HG02759 (cell line): ENCODE results near the gene DIP2A.

Experiments
- ATAC-seq: cut with Tn5 transposase; IDR thresholded peaks from one replicate; pipeline ENCODE4 v1.9.1; 2021; ENCODE audit warnings: mild to moderate bottlenecking, moderate library complexity; ENCODE audit not compliant: unreplicated experiment

Gene DIP2A

DNA sequence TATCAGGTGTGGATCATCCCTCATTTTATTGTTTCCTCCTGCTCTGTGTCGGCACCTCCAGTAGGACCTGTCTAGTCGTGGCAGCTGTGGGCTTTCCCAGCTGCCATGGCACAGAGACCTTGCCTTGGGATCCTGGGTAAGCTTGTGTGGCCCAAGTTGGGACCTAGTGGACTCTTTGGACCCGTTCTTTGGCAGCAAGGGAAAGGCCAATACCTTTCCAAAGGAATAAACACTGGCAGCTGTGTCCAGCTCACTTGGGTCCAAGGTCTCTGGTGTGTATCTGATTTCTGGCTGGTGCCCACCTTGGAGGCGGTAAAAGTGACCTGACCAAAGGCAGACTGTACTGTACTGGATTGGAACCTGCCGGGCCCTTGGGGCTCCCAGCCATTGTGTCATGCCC, 21.8 kb downstream of the DIP2A start:
- no peak for ATAC-seq

DNA sequence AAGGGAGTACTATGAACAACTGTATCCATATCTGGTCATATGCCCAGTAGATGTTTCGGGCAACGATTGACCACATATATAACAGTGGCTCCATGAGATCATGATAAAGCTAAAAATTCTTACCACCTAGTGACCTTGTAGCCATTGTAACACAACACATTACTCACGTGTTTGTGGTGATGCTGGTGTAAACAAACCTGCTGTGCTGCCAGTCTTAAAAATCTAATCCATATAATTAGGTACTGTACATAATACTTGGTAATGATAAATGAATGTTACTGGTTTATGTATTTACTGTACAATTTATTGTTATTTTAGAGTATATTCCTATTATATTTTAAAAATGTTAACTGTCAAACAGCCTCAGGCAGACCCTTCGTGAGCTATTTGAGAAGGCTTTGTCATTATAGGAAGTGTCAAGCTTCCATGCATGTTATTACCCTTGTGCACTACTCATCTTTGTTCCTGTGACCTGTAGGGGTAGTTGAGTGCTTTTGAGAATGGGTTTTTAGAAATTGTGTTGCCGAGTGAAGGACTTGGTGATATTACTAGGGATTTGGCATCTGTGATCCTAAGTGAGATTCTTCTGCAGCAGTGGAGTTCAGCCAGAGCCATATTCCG, 23.6 kb downstream of the DIP2A start:
- no peak for ATAC-seq

DNA sequence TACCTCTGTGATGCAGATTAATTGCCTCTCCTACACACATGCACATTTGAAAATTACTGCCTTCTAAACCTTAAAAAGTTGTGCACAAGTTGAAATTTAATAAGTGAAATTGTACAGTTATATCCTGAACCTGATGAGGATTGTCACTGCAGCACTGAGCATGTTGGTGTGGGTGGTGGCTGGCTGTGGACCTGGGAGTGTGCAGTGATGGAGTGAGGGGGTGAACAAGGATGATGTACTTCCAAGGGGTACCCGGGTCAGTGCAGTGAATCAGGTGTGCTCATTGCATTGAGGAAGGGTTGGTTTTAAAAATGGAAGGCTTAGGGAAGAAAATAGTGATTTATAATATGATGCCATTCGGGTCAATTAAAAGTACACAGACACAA, 24.1 kb downstream of the DIP2A start:
- ATAC-seq: no peak

DNA sequence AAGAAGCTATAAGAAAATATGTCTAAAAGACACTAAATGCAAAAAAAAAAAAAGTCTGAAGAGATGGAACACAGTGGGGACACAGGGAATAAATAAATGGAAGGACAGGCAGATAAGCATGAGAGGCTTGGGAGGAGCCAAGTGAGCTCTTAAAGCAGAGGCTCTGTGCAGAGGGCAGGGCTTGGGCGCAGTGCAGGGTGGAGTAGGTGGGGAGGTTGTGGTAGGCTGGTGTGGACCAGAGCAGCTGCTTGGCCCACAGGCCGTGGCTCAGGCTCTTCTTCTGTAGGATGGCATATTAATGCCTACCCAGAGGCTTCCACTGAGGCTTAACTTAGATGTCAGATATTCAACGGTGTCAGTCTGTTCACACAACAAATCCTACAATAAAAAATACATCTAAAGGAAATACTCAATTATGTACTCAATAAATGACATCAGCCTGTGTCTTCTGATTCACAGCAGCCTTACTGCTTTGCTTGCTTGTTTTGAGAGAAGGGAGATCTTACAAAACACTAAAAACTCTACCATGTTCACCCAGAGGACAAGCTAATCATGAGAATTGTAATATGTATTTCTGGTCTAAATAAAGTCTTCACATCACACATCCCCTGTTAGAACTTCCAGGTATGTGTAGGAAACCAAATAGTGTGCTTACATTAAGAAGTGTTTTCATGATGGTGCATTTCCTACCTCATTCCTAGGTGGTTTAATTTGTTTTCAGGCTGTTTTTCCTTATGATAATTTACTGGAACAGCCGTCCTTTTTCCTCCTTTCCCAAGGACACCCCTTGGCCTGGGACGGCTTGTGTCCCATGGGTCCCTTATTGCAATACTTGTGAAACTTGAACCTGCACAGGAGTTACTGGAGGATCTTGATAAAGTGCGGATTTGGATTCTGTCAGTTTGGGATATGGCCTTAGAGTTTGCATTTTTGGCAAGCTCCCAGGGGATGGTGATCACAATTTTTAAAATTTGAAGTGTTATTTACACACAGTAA, 24.9 kb downstream of the DIP2A start:
- ATAC-seq: no peak

DNA sequence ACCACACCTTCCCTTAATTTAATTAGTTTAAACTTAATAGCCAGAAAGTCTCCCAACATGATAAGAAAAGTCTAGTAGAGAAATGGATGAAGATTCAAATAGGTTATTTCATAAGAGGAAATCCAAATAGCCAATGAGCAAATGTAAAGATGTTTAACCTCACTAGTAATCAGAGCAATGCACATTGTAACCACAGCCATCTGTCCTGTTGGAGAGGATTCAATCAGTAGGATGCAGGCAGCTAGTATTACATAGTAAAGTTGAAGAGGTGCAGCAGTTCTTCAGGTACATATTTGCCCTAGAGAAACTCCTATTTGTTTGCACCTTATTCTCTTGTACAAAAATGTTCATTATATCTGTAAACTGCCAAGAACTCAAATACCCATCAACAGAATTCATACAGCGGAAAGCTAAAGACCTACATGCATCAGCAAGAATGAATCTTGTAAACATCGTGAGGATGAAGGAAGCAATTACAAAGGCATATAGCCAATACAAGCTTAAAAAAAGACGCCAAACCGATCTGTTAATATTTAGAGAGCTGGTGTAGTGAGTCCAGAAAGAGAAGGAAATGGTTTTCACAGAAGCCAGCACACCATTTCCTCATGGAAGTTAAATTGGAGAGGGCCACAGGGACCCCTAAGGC, 27.9 kb downstream of the DIP2A start:
- no peak for ATAC-seq

DNA sequence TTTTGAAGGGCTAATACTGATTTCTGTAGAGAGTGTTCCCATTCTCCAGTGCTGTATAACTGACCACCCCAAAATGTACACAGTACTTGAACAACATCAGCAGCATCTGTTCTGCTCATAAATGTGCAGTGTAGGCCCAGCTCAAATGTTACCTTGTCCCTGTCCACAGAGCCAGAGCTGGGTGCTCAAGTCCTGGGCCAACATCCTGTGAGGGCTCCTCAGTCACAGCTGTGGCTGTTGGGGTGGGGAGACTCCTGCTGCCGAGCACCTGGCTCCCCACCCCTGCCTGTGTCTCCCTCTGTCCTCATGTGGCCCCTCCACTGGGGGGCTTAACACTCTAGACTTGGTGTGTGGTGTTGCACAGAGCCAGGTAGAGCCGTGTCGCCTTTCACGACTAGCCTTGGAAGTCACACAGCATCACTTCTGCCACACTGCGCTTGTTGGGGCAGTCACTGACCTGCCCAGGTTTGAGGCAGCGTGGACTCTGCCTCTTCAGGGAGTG, 30.5 kb downstream of the DIP2A start:
- no peak for ATAC-seq

DNA sequence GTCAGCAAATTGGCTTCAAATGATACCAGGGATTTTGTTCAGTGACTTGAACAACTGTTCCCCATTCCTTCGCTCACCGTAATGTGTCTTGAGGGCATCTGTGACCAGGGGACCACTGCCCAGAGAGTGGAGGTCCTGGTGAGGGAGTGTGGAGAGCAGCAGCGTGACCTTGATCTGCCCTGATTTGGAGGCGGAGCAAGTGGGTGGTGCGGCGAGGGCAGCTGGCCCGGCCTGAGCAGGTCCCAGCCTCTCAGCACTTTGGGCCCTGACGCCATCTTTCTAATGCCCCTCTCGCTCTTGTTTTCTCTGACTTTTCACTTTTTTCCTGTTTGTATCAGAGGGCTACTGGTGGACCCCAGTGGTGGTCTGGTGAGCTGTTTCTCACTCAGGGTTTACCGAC, 31.1 kb downstream of the DIP2A start:
- no peak for ATAC-seq

DNA sequence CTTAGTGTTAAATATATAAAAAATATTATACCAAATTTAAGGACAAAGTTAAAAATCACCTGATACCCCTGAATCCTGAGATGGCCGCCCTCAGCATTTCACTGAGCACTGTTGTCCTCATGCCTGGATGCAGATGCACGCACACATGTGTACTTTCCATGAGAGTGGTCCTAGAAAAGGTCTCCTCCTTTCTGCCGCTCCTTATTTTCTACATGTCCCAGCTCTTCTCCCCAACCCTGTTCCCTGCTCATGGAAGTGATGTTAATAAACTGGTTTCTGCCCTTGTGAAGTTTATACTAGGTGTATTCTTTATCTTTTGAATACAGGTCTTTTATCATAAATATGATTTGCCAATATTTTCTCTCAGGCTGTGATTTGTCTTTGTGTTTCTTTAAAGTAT, 32.9 kb downstream of the DIP2A start:
- no peak for ATAC-seq

DNA sequence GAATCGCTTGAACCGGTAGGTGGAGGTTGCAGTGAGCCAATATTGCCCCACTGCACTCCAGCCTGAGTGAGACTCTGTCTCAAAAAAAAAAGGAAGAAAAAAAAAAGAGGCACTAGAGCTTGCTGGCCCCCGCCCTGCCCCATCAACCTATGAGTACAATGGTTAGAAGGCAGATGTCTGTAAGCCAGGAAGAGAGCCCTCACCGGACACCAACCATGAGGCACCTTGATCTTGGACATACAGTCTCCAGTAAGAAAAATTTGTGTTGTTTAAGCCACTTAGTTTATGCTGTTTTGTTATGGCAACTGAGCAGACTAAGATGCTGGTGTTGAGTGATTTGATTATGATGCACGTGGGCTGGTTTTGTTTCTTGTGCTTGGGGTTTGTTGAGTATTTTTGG, 34.2 kb downstream of the DIP2A start:
- no peak for ATAC-seq

DNA sequence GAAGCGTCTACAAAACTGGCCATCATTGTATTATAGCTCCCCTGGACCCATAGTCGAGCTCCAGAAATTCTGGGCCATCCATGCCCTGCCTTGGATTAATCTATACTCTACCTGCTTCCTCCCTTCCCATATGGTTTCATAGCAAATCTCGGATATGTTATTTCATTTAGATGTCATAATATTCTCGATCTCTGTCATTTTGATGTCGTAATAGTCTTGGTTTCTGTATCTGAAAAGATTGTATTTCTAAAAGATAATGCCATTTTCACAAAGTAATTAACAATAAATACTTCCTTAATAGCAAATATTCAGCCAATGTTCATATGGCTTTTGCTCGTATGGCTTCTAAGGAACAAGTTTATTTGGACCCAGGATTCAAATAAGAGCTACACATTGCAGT, 35.1 kb downstream of the DIP2A start:
- ATAC-seq: no peak

DNA sequence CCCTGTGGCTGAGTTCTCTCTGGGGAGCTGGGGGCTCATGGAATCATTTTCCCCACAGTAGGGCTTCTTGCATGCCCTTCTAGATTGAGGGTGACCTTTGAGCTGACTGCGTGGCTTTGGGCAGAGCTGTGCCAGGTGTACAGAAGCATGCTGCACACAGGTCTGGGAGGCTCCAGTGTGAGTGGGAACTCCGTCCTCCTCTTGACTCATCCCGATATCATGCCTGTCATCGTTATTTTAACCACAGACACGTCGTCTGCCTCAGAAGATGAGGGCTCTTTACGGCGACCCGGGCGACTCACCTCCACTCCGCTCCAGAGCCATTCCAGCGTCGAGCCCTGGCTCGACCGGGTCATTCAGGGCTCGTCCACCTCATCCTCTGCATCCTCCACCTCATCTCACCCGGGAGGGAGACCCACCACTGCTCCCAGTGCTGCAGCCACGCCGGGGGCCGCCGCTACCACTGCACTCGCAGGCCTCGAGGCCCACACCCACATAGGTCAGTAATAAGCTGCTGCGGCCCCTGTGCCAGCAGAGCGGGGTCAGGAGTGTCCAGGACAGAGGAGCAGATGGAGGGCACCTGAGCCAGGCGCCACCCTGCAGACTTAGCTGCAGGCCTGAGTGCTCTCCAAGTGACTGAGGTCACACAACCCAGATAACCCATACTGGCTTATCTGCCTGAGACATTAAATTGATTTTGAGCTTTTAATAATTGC, 39.8 kb downstream of the DIP2A start:
- no peak for ATAC-seq

DNA sequence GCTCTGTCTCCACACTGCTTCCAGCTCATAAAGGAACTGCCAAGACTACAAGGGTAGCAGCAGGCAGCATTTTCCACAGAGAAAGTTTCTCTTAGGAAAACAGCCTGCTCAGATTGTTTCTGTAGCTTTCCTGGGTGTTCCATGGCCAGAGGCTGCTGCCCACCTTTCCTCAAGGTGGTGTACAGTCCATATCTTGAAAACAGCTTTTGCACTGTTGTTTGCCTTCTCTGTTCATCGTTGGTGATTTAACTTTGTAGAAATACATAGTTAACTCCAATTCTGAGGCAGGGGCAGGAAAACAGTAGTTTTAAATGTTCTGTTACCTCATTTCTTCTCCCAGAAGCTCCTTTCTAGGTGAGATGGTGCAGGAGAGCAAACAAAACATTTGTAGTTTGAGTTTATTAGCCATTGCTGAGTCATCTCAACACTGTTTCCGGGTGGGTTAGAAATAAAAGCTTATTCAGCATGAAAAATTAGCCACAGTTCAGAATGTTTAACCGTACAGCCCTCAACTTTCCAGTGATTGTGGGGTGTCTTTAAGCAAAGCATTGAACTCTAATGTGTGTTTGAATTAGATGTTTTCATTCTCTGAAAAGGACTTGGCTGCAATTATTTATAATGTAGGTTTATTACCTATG, 41.7 kb downstream of the DIP2A start:
- ATAC-seq: no peak

DNA sequence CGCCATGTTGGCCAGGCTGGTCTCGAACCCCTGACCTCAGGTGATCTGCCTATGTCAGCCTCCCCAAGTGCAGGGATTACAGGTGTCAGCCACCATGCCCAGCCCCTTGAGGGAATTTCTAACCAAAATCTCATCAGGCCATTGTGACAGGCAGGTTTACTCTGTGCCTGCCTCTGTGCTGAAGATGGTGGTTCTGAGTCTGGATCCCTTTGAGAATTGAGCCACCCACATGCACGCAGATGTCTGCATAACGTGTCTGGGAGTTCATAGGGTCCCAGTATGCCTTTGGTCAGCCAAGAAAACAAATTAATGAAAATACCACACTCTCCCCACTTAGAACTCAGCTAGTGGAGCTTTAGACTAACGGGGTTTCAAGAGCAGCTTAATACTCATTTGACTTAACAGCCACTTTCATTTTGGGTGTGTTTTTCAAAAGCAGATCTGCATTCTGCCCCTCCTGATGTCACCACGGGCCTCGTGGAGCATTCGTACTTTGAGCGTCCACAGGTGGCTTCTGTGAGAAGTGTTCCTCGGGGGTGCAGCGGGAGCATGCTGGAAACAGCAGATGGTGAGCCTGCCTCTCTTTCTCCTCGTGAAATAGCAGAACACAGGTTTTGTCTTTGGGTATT, 45.3 kb downstream of the DIP2A start:
- ATAC-seq: peak; percentile 52

DNA sequence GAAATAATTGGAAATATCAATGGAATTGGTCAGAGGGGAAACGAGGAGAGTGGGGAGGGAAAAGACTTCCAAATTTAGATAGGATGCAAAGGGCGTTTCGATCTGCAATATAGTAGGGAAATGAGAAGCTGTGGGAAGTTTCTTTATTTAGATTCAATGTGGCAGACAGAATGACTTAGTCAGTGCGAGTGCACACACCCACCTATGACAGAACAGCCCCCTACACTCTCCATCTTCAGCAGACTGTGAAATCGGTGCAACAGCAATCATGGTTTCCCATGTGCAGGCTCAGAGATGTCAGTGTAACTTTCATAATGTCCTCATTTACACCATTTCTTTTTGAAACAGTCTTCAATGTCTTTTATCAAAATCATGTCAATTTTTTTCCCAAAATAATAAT, 46.0 kb downstream of the DIP2A start:
- ATAC-seq: peak; percentile 17

DNA sequence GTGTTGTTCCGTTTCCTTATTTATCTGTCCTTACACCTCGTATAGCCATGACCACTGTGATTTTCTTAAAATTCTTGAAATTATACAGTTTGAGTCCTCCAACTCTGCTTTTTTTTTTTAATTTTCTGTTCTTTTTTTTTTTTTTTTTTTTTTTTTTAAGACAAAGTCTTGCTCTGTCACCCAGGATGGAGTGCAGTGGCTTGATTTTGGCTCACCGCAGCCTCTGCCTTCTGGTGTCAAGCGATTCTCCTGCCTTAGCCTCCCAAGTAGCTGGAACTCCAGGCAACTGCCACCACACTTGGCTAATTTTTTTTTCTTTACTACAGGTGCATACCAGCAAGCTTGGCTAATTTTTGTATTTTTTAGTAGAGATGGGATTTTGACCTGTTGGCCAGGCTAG, 48.9 kb downstream of the DIP2A start:
- ATAC-seq: no peak

DNA sequence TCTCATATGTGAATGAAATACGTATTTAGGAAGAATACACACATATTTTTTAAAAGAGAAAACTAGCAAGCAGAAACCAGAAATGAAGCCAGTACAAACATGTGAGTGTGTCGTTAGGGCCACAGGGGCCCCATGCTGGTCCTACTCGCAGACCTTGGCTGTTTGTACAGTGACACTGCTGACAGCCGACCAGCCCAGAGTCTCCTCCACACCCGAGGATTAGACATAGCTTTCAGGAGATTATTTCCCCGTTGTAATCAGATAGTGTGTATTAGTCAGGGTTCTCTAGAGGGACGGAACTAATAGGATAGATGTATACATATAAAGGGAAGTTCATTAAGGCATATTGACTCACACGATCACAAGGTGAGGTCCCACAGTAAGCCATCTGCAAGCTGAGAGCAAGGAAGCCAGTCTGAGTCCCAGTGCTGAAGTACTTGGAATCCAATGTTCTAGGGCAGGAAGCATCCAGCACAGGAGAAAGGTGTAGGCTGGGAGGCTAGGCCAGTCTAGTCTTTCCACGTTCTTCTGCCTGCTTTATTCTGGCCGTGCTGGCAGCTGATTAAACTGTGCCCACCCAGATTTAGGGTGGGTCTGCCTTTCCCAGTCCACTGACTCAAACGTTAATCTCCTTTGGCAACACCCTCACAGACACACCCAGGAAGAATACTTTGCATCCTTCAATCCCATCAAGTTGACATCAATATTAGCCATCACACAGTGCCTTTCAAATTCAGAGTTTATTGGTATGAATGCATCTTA, 51.2 kb downstream of the DIP2A start:
- ATAC-seq: no peak

DNA sequence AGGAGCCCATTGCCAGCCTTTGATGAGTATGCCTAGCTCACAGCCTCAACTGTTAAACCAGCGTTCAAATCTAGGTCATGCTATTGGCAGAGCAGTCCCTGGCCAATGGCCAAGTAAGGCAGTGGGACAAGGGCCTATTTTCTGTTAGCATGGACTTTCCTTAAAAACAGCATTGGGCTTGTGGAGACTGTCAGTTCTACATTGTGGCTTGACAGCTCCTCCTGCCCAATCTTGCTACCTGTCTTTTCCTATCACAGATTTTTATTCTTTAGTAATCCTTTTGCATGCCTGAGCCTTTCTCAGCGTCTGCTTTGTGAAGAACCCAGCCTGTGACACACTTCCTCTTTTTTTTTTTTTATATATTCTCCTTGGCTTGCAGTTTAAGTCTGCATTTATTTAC, 56.4 kb downstream of the DIP2A start:
- ATAC-seq: no peak

DNA sequence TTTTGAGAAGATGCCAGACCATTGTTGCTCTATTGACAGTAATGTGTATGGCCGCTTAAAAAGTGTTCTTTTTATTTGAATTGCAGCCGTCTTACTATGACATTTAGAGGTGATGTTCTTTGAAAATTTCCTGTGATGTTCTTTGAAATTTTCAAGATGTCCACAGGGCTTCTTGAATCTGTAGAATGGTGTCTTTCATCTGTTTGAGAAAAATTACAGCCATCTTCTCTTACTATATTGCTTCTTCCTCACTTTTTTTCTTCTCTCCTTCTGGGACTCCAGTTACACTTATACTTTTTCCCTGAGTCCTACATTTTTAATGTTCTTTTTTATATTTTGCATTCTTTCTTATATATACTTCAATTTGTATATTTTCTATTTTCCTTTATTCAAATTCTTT, 57.4 kb downstream of the DIP2A start:
- ATAC-seq: no peak

DNA sequence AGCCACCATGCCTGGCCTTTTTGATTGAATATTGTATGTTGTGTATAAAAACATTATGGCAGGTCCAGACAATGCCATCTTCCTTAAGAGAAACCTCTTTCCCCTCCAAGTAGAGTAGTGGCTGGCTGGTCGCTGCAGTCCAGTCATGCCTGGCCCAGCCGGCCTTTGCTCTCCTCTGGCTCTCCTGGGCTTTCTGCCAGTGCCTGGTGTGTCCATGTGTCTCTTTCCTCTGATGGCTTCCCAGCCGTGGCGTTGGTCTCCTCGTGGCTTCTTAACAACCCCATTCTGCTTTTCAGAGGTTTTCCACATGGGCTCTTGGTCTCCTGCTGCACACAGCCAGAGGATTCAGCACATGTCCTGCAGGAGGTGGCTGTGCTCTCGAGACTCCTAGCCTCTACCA, 58.7 kb downstream of the DIP2A start:
- no peak for ATAC-seq
